HG02678 (cell line): ENCODE results near the gene PATE4.

ENCODE experiments used
- ATAC-seq: cut with Tn5 transposase; IDR thresholded peaks from one replicate; pipeline ENCODE4 v1.9.1; 2021; ENCODE audit warnings: mild to moderate bottlenecking, moderate library complexity; ENCODE audit not compliant: unreplicated experiment

PATE4 gene

GRCh38 chr11:125887373-125888324 lies 54.5 kb downstream of the PATE4 start, which contains the start of gene HYLS1:
Gene HYLS1, plus strand, starts transcription at chr11:125887668. Its CDS starts 11,701 bp downstream, at chr11:125899369.
- peak; percentile 88 for ATAC-seq
